ENCODE measurements around the gene SLC25A24.
"Not testable (repeated sequence)": the region's sequence is repeated elsewhere in the genome, so short reads cannot be mapped to it uniquely, and the experiment has no call there.

Gene SLC25A24

DNA sequence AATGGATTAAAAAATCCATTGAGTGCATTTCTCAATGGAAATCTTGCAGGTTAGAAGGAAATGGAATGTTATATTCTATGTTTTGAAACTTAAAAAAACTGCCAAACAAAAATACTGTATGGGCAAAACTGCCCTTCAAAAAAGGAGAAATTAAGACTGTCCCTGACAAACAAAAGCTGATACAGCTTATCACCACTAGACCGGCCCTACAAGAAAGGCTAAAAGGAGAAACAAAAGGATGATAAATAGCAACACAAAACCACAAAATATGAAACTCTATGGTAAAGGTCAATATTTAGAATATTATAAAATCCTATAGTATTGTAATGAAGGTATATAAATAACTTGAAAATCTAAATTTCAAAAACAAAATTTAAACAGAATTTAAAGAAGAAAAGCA, 60.0 kb downstream of the SLC25A24 start:
- H3K4me1 ChIP-seq (ENCODE audit: control insufficient read depth in 2 of 2, insufficient read depth in 1 of 2, low read depth in 1 of 2, low read length in 2 of 2), result no peaks in the 10 kb centered on the region
- H2BK5ac ChIP-seq (ENCODE audit: low read length), result no peak overlapping the region
- H2AK5ac ChIP-seq (ENCODE audit: low read depth, low read length), result no peak overlapping the region
- no peak overlapping the region for H2AFZ ChIP-seq (ENCODE audit: low read length)
- H3K23ac ChIP-seq (ENCODE audit: low read depth, low read length, poor library complexity), result no peak overlapping the region
- H3K4me2 ChIP-seq (ENCODE audit: insufficient read depth, low read length, poor library complexity, severe bottlenecking), result no peak overlapping the region
- no peak overlapping the region for H2BK15ac ChIP-seq (ENCODE audit: low read length)
- peaks cover 9 to 82% of the 10 kb centered on the region in 2 donors for H3K36me3 ChIP-seq (replicated peaks in 1 of 2; ENCODE audit: control insufficient read depth in 2 of 2, insufficient read depth in 2 of 2, low read length in 2 of 2)
- no peak overlapping the region for H3K27ac ChIP-seq (replicated peaks; ENCODE audit: low read length)
- no peak overlapping the region for H3K4ac ChIP-seq (ENCODE audit: low read length)
- H3K14ac ChIP-seq (ENCODE audit: low read length), result no peak overlapping the region
- no peak overlapping the region for H2BK12ac ChIP-seq (ENCODE audit: low read length)
- no peaks in the 10 kb centered on the region for H3K27me3 ChIP-seq (ENCODE audit: control insufficient read depth in 3 of 3, insufficient read depth in 3 of 3, low read depth in 1 of 3, low read length in 3 of 3)
- no peak overlapping the region for H2BK120ac ChIP-seq (ENCODE audit: low read depth, low read length)
- H3K9ac ChIP-seq (ENCODE audit: low read depth, low read length, poor library complexity), result no peak overlapping the region
- peaks cover 0 to 5% of the 10 kb centered on the region in 2 donors for H3K9me3 ChIP-seq (replicated peaks in 1 of 2; ENCODE audit: control insufficient read depth in 2 of 2, insufficient read depth in 1 of 2, low read depth in 1 of 2, low read length in 2 of 2)
- no peaks in the 10 kb centered on the region for H3K79me1 ChIP-seq (ENCODE audit: low read depth, low read length)
- no CpG with 5 or more reads among the region's 1 CpG for WGBS, 2 donors (ENCODE audit: extremely low coverage in 2 of 2, insufficient read length in 2 of 2, insufficient replicate concordance in 1 of 2)
- no peak overlapping the region for H4K8ac ChIP-seq (ENCODE audit: low read depth, low read length)
- no peak for DNase-seq (ENCODE audit: low spot score)
- H3K18ac ChIP-seq (ENCODE audit: low read length), result no peak overlapping the region
- H4K91ac ChIP-seq (ENCODE audit: low read depth, low read length, poor library complexity), result no peak overlapping the region
- no peak overlapping the region for H3K4me3 ChIP-seq (ENCODE audit: low read length in 2 of 2)

DNA sequence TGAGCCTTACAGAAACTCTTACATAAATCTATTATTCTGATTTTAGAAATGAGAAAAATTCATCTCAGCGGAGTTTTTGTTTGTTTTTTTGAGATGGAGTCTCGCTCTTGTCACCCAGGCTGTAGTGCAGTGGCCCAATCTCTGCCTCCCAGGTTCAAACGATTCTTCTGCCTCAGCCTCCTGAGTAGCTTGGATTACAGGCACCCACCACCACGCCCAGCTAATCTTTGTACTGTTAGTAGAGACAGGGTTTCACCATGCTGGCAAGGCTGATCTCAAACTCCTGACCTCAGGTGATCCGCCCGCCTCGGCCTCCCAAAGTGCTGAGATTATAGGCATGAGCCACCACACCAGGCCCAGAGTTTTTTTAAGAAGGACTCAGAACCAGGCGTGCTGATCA, 60.6 kb downstream of the SLC25A24 start:
- peaks cover 9 to 85% of the 10 kb centered on the region in 2 donors for H3K36me3 ChIP-seq (replicated peaks in 1 of 2; ENCODE audit: control insufficient read depth in 2 of 2, insufficient read depth in 2 of 2, low read length in 2 of 2)
- not testable (repeated sequence) for DNase-seq (ENCODE audit: low spot score); H3K4ac ChIP-seq (ENCODE audit: low read length); H2AK5ac ChIP-seq (ENCODE audit: low read depth, low read length); H4K91ac ChIP-seq (ENCODE audit: low read depth, low read length, poor library complexity); H2BK12ac ChIP-seq (ENCODE audit: low read length); H3K27ac ChIP-seq (replicated peaks; ENCODE audit: low read length); H3K14ac ChIP-seq (ENCODE audit: low read length); H3K4me2 ChIP-seq (ENCODE audit: insufficient read depth, low read length, poor library complexity, severe bottlenecking); H2BK15ac ChIP-seq (ENCODE audit: low read length); H4K8ac ChIP-seq (ENCODE audit: low read depth, low read length); H3K9me3 ChIP-seq (replicated peaks in 1 of 2; ENCODE audit: control insufficient read depth in 2 of 2, insufficient read depth in 1 of 2, low read depth in 1 of 2, low read length in 2 of 2); H2BK120ac ChIP-seq (ENCODE audit: low read depth, low read length); H3K18ac ChIP-seq (ENCODE audit: low read length); H3K79me1 ChIP-seq (ENCODE audit: low read depth, low read length); H3K4me3 ChIP-seq (ENCODE audit: low read length in 2 of 2); H2BK5ac ChIP-seq (ENCODE audit: low read length); H3K4me1 ChIP-seq (ENCODE audit: control insufficient read depth in 2 of 2, insufficient read depth in 1 of 2, low read depth in 1 of 2, low read length in 2 of 2); H2AFZ ChIP-seq (ENCODE audit: low read length); H3K27me3 ChIP-seq (ENCODE audit: control insufficient read depth in 3 of 3, insufficient read depth in 3 of 3, low read depth in 1 of 3, low read length in 3 of 3); H3K9ac ChIP-seq (ENCODE audit: low read depth, low read length, poor library complexity); H3K23ac ChIP-seq (ENCODE audit: low read depth, low read length, poor library complexity)
- WGBS, 2 donors (ENCODE audit: extremely low coverage in 2 of 2, insufficient read length in 2 of 2, insufficient replicate concordance in 1 of 2), result no CpG with 5 or more reads among the region's 8 CpGs

DNA sequence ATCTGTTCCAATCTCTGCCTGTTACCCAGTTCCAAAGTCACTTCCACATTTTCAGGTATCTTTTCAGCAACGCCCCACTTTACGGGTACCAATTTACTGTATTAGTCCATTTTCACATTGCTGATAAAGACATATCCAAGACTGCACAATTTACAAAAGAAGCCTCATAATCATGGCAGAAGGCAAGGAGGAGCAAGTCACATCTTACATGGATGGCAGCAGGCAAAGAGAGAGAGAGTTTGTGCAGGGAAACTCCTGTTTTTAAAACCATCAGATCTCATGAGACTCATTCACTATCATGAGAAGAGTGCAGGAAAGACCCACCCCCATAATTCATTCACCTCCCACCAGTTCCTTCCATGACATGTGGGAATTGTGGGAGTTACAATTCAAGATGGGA, 67.0 kb downstream of the SLC25A24 start:
- not testable (repeated sequence) for H3K4me2 ChIP-seq (ENCODE audit: insufficient read depth, low read length, poor library complexity, severe bottlenecking); H3K23ac ChIP-seq (ENCODE audit: low read depth, low read length, poor library complexity); H3K4me3 ChIP-seq (ENCODE audit: low read length in 2 of 2); H3K18ac ChIP-seq (ENCODE audit: low read length); H3K9ac ChIP-seq (ENCODE audit: low read depth, low read length, poor library complexity); H2AFZ ChIP-seq (ENCODE audit: low read length); H3K4ac ChIP-seq (ENCODE audit: low read length); H3K4me1 ChIP-seq (ENCODE audit: control insufficient read depth in 2 of 2, insufficient read depth in 1 of 2, low read depth in 1 of 2, low read length in 2 of 2); H3K79me1 ChIP-seq (ENCODE audit: low read depth, low read length); H2BK15ac ChIP-seq (ENCODE audit: low read length); H4K8ac ChIP-seq (ENCODE audit: low read depth, low read length); H3K27ac ChIP-seq (replicated peaks; ENCODE audit: low read length); H4K91ac ChIP-seq (ENCODE audit: low read depth, low read length, poor library complexity); H3K14ac ChIP-seq (ENCODE audit: low read length); H2BK120ac ChIP-seq (ENCODE audit: low read depth, low read length); H2BK12ac ChIP-seq (ENCODE audit: low read length); H2BK5ac ChIP-seq (ENCODE audit: low read length); H3K27me3 ChIP-seq (ENCODE audit: control insufficient read depth in 3 of 3, insufficient read depth in 3 of 3, low read depth in 1 of 3, low read length in 3 of 3); H2AK5ac ChIP-seq (ENCODE audit: low read depth, low read length); DNase-seq (ENCODE audit: low spot score)
- Histone ChIP-seq H3K36me3 (replicated peaks in 1 of 2; ENCODE audit: control insufficient read depth in 2 of 2, insufficient read depth in 2 of 2, low read length in 2 of 2) (peaks cover 12 to 53% of the 10 kb centered on the region in 2 donors), H3K9me3 (replicated peaks in 1 of 2; ENCODE audit: control insufficient read depth in 2 of 2, insufficient read depth in 1 of 2, low read depth in 1 of 2, low read length in 2 of 2) (peaks cover 5 to 22% of the 10 kb centered on the region in 2 donors)
- no CpG with 5 or more reads among the region's 2 CpGs for WGBS, 2 donors (ENCODE audit: extremely low coverage in 2 of 2, insufficient read length in 2 of 2, insufficient replicate concordance in 1 of 2)

DNA sequence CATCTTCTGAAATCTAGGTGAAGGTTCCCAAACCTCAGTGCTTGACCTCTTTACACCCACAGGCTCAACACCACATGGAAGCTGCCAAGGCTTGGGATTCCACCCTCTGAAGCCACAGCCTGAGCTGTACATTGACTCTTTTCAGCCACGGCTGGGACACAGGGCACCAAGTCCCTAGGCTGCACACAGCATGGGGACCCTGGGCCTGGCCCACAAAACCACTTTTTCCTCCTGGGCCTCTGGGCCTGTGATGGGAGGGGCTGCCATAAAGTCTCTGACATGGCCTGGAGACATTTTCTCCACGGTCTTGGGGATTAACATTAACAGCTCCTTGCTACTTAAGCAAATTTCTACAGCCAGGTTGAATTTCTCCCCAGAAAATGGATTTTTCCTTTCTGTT, 67.8 kb downstream of the SLC25A24 start:
- H3K18ac ChIP-seq (ENCODE audit: low read length); H3K14ac ChIP-seq (ENCODE audit: low read length); H2BK15ac ChIP-seq (ENCODE audit: low read length); H3K4me1 ChIP-seq (ENCODE audit: control insufficient read depth in 2 of 2, insufficient read depth in 1 of 2, low read depth in 1 of 2, low read length in 2 of 2); H3K4me2 ChIP-seq (ENCODE audit: insufficient read depth, low read length, poor library complexity, severe bottlenecking); H2BK120ac ChIP-seq (ENCODE audit: low read depth, low read length); H2AK5ac ChIP-seq (ENCODE audit: low read depth, low read length); H2AFZ ChIP-seq (ENCODE audit: low read length); H2BK12ac ChIP-seq (ENCODE audit: low read length); H3K4me3 ChIP-seq (ENCODE audit: low read length in 2 of 2); H3K79me1 ChIP-seq (ENCODE audit: low read depth, low read length); H4K91ac ChIP-seq (ENCODE audit: low read depth, low read length, poor library complexity); H3K9ac ChIP-seq (ENCODE audit: low read depth, low read length, poor library complexity); H4K8ac ChIP-seq (ENCODE audit: low read depth, low read length); DNase-seq (ENCODE audit: low spot score); H2BK5ac ChIP-seq (ENCODE audit: low read length); H3K4ac ChIP-seq (ENCODE audit: low read length); H3K27ac ChIP-seq (replicated peaks; ENCODE audit: low read length); H3K27me3 ChIP-seq (ENCODE audit: control insufficient read depth in 3 of 3, insufficient read depth in 3 of 3, low read depth in 1 of 3, low read length in 3 of 3); H3K23ac ChIP-seq (ENCODE audit: low read depth, low read length, poor library complexity): not testable (repeated sequence)
- no CpG with 5 or more reads among the region's 2 CpGs for WGBS, 2 donors (ENCODE audit: extremely low coverage in 2 of 2, insufficient read length in 2 of 2, insufficient replicate concordance in 1 of 2)
- H3K36me3 ChIP-seq (replicated peaks in 1 of 2; ENCODE audit: control insufficient read depth in 2 of 2, insufficient read depth in 2 of 2, low read length in 2 of 2), result peaks cover 7 to 45% of the 10 kb centered on the region in 2 donors
- H3K9me3 ChIP-seq (replicated peaks in 1 of 2; ENCODE audit: control insufficient read depth in 2 of 2, insufficient read depth in 1 of 2, low read depth in 1 of 2, low read length in 2 of 2), result peaks cover 5 to 22% of the 10 kb centered on the region in 2 donors
